ENCODE data around the gene AOX1.
"Not testable (repeated sequence)": the region's sequence is repeated elsewhere in the genome, so short reads cannot be mapped to it uniquely, and the experiment has no call there.

Gene AOX1

DNA sequence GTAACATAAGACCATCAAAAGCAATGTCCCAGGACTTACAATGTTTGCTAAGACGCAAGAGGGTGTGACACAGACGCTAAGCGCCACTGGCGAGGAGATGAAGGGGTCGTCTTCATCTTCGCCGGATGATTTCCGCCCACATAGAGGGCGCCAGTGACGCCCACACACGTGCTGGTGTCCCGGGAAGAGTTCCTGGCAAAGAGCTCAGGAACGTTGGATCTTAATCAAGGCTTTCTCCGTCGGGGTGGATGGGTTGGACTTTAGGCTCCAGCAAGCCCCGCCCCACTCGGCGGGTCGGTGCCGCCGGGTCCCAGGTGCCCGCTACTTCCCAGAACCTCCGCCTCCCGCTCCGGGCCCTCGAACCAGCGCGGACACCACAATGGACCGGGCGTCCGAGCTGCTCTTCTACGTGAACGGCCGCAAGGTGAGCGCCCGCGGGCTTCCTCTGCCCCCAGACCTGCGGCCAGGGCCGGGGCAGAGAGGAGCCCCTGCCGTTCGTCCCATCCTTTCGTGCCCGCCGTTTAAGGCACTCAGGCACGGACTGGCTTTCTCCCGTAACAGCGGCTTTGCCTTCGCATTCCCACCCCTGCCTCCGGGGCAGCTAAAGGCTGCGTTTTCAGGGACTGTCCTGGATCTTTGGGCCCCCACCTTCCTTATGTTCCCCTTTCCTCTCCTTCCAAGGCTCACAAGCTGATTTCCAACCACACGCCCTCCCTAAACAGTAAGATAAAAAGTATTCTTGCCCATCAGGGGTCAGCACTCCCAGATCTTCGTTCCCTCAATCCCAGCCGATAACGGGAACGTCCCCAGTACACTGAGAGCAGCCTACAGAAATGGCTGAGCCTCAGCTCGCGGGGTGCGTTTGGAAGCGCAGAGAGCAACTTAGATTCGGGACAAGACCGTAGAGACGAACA lies at the start of gene AOX1:
Gene AOX1 (plus strand): TSS at position 285 of the 914 bp plus-strand sequence. CDS start 95 bp downstream, at position 380.
- no peak for DNase-seq

DNA sequence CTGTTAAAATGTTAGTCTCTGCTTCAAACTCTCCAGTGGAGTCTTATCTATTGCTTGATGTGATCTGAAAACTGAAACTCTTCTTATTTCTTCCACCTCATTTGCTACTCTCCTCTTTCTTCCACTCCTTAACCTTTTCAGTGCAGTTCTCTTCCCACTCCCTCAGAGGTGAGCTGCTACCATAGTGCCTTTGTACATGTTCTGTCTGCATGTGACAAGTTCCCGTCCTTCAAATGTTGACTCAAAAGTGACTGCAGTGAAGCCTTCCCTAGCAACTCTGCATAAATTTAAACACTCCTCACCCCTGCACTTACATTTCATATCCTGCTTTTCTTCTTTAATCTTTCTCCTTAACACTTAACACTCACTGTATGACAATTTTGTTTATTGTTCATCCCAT lies 47.7 kb upstream of the AOX1 start:
- DNase-seq = no peak

- no peak for DNase-seq
These were observed 45.0 kb upstream of the AOX1 start for GRCh38 chr2:200540793-200541192.

DNA sequence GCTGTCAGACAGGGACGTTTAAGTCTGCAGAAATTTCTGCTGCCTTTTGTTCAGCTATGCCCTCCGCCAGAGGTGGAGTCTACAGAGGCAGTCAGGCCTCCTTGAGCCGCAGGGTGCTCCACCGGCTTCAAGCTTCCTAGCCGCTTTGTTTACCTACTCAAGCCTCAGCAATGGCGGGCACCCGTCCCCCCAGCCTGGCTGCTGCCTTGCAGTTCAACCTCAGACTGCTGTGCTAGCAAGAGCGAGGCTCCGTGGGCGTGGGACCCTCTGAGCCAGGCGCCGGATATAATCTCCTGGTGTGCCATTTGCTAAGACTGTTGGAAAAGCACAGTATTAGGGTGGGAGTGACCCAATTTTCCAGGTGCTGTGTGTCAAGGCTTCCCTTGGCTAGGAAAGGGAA lies 19.2 kb upstream of the AOX1 start:
- DNase-seq = not testable (repeated sequence)

DNA sequence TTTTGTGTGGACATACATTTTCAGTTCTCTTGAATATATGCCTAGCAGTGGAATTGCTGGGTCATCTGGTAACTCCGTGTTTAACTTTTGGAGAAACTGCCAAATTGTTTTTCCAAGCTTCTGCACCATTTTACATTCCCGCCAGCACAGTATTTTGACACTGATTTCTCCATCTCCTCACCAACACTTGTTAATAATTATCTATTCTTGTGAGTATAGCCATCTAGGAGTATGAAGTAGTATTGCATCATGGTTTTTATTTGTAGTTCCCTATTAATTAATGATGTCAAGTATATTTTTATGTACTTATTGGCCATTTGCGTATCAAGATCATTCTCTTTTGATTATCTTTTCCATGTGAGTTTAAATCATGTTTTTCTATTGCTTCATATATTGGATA lies 17.9 kb upstream of the AOX1 start:
- no peak for DNase-seq

DNA sequence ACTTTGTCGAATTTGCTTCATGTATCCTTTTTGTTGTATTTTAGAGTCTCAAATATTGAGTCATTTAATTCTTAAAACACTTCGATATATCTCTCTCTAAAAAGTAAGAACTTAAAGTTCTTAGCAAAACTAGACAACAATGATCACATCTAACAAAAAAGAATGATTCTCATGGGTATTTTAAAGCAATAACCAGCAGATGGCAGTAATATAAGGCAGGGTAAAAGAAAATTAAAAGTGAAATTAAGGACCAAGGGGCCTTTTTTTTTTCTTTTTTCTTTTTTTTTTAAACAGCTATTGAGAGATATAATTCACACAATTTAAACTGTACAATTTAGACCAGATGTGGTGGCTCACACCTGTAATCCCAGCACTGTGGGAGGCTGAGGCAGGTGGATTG lies 9.9 kb upstream of the AOX1 start:
- peak in 1 of 2 experiments; percentile 39 for DNase-seq

DNA sequence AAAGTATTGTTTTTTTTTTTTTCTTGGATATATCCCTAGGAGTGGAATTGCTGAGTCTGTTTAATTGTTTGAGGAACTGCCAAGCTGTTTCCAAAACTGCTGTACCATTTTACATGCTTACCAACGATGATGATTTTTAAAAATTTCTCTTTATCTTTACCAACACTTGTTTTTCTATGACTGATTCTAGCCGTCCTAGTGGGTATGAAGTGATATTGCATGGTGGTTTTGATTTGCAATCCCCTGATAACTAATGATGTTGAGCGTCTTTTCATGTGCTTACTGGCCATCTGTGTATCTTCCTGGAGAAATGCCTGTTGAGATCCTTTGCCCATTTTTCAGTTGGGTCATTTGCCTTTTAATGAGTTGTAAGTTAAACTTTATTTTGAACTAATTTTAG lies 8.8 kb upstream of the AOX1 start:
- no peak for DNase-seq

DNA sequence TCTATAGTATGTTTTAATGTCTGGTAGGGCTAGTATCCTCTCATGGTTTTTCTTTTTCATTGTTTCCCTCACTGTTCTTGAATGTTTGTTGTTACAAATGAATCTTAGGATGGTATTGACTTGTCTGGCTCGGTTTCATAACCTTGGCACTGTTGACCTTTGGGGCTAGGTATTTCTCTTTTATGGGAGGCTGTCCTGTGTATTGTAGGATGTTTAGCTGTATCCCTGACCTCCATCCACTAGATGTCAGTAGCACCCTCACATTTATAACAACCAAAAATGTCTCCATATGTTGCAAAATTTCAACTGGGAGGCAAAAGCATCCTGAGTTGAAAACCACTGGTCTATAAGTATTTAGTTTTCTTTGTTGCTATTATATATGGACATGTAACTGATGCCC lies 7.0 kb upstream of the AOX1 start:
- peak in 1 of 2 experiments; percentile 17 for DNase-seq

DNA sequence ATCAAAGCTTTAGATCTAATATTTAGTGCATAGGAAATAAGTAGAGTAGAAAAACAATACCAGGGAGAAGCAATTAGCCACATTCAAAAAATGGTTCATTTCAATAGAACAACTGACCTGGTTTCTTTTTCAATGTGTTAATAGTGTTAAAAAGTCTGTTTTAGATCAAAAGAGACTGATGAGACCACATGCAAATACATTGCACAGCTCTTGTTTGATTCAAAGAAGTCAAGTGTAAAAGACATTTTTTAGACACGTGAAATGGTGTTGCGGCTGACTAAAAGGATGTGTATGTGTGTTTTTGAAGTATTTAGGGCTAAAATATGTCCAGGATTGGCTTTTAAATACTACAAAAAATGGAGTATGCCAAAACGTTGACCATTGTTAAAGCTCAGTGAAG lies 1.2 kb upstream of the AOX1 start:
- DNase-seq = no peak

- DNase-seq = no peak
These were observed 479 bp upstream of the AOX1 start for GRCh38 chr2:200585340-200585729.

DNA sequence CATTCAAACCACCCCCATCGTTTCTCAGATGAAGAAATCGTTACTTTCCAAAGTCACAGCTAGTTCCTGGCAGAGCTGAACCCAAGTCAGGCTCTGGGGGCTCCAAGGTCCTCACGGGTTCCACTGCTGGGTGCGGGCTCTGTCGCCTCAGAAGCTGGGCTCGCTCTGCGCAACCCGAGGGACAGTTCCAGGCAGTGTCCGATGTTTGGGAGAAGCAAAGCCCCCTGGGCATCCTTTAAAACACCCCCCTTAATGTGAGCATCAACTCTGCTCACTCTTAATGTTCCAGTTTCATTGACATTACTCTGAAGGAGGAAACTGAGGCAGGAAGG lies 796 bp downstream of the AOX1 start:
- no peak for DNase-seq

- no peak for DNase-seq
These were observed 1.3 kb downstream of the AOX1 start for GRCh38 chr2:200587007-200587616.

- DNase-seq = no peak
These were observed 2.4 kb downstream of the AOX1 start for GRCh38 chr2:200588076-200588678.

GRCh38 chr2:200590090-200590489 lies 4.3 kb downstream of the AOX1 start:
- no peak for DNase-seq

GRCh38 chr2:200591308-200591707 lies 5.5 kb downstream of the AOX1 start:
- no peak for DNase-seq

DNA sequence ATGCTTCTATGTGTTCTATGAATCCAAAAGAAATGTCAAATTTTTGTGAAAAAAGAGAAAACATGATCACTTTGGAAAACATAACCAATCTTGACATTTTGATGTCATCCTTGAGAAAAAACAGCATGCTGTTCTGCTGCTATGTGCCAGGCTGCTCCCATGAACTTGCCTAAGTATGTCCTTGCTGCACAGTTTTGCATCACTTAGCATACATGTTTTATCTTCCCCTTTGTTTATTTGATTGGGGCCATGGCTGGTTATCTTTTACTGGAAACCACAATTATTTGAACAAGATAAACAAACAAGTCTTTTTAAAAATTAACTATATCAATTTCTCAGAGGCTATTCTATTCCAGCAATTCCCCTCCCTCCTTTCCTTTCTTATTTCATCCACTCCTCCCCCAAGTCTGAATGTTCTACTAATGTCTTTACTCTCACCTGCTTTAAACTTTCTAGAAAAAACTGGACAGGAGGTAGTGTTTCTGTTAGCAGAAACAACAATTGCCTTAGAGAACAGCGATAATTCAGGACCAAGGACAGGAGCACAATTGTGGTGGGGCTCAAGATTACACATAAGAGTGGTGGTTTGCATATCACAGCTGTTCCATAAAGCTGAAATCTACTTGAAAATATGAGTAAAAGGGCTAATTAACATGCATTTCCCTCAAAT lies 6.7 kb downstream of the AOX1 start:
- no peak for DNase-seq

DNA sequence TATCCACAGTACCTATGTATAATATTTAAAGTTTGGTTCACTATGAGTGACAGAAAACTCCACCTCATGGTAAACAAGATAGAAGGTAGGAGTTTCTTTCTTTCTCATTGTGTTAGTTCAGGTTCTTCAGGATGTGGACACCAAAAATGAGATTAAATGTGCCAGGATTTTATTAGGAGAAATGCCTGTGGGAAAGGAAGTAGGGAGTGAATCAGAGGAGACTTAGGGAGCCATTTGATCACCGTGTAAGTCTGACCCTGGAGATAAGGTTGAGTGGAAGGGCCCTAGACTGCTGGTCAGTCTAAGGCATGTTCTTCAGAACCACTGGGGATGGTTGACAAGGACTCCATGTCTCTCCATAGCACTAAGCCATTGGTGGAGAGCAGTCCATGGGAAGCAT lies 8.1 kb downstream of the AOX1 start:
- no peak for DNase-seq

- no peak for DNase-seq
These were observed 10.1 kb downstream of the AOX1 start for GRCh38 chr2:200595913-200596312.

DNA sequence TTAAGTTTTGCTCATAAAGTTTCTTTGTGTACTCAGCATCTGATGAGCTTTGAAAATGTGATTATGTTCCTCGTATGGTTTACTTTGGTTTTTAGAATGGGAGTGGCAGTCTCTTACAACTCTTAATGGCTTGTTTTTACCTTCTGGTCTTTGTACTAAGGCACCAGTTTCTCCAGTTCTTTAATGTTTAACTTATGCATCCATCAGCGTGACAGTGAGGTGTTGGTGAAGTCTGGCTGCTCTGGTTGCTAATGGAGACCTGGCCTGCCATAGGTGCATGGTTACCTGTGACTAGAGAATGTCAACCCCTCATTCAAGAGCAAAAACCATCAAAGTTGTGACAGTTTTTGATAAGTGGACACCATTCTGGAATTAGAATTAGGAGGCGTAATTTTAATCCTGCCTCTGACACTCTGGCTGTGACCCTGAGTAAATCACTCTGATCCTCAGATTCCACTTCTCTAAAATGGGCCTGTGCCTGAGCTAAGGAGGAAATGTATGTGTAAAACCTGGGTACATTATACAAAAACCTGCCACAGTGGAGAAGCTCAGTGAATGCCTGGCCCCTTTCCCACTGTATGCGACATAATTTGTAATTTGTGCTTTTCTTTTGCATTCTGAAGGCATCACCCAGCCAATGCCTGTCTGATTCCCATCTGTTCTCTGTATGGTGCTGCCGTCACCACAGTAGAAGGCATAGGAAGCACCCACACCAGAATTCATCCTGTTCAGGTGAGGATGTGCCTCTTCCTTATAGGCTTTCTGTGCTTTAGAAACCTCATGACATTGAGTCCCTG lies 11.2 kb downstream of the AOX1 start:
- no peak for DNase-seq

DNA sequence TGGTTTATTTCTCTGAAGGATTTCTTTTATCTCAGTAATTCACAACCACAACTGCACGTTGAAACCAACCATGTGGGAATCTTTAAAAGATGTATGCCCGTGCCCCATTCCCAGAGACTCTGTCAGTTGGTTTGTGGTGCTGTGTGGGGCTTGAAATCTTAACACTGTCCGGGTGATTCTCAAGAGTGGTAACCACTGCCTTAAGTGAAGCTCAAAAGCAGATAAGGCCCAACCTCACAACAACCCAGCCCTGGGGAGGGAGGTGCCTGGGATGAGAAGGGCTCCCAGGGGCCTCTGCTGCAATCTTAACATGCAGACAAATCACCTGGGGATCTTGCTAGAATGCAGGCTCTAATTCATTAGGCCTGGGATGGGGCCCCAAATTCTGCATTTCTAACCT lies 13.4 kb downstream of the AOX1 start:
- no peak for DNase-seq

- no peak for DNase-seq
These were observed 14.9 kb downstream of the AOX1 start for GRCh38 chr2:200600549-200601225.

- no peak for DNase-seq
These were observed 16.8 kb downstream of the AOX1 start for GRCh38 chr2:200602584-200602983.
